A549 treated with GW870086 at 1 μM for 4 hours (cell line): ENCODE measurements around the gene SARS1. TPM values are rescaled to one million over a fixed set of nuclear protein-coding genes. Genes with fewer than 3 reads are reported as not detected.

Experiments used
- total RNA-seq: library from RNA; stranded (reverse); fragments of 200-300 nt; extraction: Qiagen RNA extraction; gene quantifications from 5 replicates; pipeline ENCODE4 v1.2.3, GENCODE V29; 2022; ENCODE audit warnings: low read depth

The SARS1 gene, protein sequence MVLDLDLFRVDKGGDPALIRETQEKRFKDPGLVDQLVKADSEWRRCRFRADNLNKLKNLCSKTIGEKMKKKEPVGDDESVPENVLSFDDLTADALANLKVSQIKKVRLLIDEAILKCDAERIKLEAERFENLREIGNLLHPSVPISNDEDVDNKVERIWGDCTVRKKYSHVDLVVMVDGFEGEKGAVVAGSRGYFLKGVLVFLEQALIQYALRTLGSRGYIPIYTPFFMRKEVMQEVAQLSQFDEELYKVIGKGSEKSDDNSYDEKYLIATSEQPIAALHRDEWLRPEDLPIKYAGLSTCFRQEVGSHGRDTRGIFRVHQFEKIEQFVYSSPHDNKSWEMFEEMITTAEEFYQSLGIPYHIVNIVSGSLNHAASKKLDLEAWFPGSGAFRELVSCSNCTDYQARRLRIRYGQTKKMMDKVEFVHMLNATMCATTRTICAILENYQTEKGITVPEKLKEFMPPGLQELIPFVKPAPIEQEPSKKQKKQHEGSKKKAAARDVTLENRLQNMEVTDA
- total RNA-seq = 87.7 to 101 TPM (median 89.8 TPM) in 5 replicates

DNA sequence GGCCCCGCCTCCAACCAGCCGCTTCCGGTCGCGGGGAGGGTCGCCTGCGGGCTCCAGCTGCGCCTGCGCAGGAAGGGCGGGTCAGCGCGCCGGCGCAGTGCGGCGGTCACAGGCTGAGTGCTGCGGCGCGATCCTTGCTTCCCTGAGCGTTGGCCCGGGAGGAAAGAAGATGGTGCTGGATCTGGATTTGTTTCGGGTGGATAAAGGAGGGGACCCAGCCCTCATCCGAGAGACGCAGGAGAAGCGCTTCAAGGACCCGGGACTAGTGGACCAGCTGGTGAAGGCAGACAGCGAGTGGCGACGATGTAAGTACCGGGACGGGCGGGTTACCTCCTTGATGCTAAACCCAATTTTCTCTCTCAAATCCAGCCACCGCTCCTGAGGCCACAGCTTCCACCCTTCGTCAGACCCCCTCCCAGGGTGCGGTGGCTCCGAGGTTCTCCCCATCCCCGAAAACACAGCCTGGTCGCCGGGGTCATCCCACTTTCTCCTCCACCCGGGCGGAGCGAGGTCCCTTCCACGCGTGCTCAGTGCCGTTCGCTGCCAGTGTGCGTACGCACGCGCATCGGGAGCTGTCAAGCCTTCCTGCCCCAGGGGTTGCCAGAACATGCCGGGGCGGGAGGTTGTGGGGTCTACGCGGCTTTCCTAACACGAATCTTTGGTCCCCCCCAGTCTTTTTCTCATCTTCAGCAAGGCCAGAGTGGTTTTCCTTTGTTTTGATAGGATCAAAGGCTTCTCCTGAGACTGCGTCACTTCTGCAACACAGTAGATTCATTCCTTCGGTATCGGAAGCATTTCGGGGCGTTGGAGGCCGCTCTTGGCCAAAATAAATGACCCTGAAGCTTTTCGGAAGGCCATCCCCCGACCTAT, at the start of gene SARS1:
Gene SARS1 (plus strand): TSS at position 95 of the 870 bp plus-strand sequence. CDS start 75 bp downstream, at position 170.

DNA sequence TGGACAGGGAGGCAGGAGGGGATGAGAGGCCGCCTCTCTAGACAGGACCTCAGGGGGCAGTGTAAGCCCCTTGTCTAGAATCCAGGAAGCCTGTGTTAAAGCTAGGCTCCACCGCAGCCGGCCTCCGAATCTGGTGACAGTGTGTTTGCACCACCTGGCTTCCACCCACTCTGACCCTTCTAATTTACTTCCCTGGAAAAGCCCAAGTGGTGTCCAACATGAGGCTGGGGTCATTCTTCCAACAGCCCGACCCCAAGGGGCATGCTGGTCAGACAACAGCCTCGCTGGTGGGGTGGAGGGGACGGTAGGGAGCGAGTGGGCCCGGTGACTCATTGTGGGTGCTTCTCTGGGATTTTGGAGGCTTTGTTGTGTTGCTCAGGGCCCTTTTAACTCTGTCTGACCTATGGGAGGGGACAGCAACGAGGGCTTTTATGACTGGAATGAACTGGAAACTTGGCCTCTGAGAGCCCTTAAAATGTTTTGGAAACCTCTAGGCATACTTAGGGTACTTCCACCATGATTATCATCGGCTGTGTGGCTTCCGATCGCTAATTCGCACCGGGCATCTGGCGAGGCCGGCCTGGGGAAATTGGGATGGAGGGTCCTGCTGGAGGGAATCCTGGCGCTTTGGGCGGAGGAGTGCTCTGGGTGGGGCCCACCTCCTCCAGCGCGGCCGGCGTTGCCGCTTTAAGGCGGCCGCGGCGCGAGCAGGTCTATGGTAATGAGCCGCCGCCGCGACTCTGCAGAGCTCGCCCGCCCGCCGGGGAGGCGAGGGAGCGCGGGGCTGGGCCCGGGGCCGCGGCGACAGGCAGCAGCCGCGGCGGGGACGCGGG, 35.3 kb downstream of the SARS1 start, which contains the start of gene CELSR2:
Gene CELSR2 (plus strand): TSS at position 743 of the 833 bp plus-strand sequence. CDS start 541 bp downstream, outside the sequence.

DNA sequence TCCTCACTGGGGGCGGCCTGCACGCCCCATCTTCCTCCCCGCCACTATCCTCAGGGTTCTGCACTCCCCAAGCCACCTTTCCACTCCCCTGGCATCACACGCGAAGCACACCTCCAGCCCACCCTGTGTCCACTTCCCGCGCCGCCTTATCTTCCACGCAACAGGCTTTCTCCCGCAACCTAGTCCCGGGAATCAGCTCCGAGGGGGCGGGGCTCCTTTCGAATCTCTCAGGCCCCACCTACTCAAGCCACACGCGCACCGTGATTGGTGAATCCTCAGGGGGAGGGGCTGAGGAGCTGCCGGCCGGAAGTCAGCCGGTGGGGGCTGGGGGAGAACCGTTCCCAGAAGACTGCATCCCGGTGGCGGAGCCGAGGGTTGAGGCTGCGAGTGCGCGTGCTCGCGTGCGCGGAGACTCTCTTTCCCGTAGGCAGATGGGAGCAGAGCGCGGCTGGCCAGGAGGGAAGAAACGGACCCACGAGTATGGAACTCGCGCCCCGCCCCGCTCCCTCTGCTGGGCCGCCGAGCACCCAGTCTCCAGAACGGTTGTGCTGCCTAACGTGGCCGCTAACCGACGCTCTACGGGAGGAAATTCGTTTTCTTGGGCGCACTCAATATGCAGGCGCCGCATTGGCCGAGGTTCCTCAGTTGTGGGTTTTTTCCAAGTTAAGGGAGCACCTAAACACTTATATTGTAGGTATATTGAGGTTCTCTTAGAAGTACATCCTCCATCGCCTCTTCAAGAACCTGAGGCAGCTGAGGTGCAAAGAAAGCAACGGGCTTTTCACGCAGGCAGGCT, 69.4 kb downstream of the SARS1 start, which contains the start of gene PSRC1:
Gene PSRC1 (minus strand): TSS at position 194 of the 796 bp plus-strand sequence.

Other genes with a start within 250 kb of the SARS1 start
- gene WDR47, start 171.8 kb upstream of the SARS1 start, total RNA-seq = 6.0 to 8.8 TPM (median 8.2 TPM) in 5 replicates
- gene TAF13, start 137.9 kb upstream of the SARS1 start, total RNA-seq = 23.8 to 37.0 TPM (median 29.2 TPM) in 5 replicates
- gene TMEM167B, start 123.2 kb upstream of the SARS1 start, total RNA-seq = 8.2 to 10.2 TPM (median 9.7 TPM) in 5 replicates
- gene ELAPOR1, start 99.8 kb upstream of the SARS1 start, total RNA-seq = 0.38 to 1.1 TPM (median 0.44 TPM) in 5 replicates
- 3.5 to 5.1 TPM (median 4.8 TPM) in 5 replicates for gene CELSR2, start 35.6 kb downstream of the SARS1 start, total RNA-seq
- 17.8 to 25.7 TPM (median 23.8 TPM) in 5 replicates for gene PSRC1, start 69.2 kb downstream of the SARS1 start, total RNA-seq
- gene MYBPHL, start 93.1 kb downstream of the SARS1 start, total RNA-seq = not detected in 5 replicates
- 3.3 to 4.6 TPM (median 4.0 TPM) in 5 replicates for gene SORT1, start 184.0 kb downstream of the SARS1 start, total RNA-seq
- gene PSMA5, start 212.5 kb downstream of the SARS1 start, total RNA-seq = 107 to 114 TPM (median 110 TPM) in 5 replicates